Osteocyte (in vitro differentiated cells): Measurements from ENCODE around the gene ACAN. TPM values are rescaled to one million over a fixed set of nuclear protein-coding genes. Genes with fewer than 3 reads are reported as not detected.

Experiments
- DNase-seq: peaks from one replicate; pipeline ENCODE4 v3.0.0; 2021; ENCODE audit warnings: mixed read lengths; ENCODE audit not compliant: unreplicated experiment; ENCODE audit errors: extremely low spot score
- H3K27ac Mint-ChIP-seq: one replicate; pipeline ENCODE4 v1.8.0; 2021; ENCODE audit warnings: mild to moderate bottlenecking, mixed read lengths; ENCODE audit not compliant: unreplicated experiment
- H3K27me3 Mint-ChIP-seq: one replicate; pipeline ENCODE4 v1.8.0; 2021; ENCODE audit warnings: mixed read lengths; ENCODE audit not compliant: unreplicated experiment
- H3K36me3 Mint-ChIP-seq: one replicate; pipeline ENCODE4 v1.8.0; 2021; ENCODE audit warnings: mixed read lengths; ENCODE audit not compliant: unreplicated experiment
- H3K4me1 Mint-ChIP-seq: one replicate; pipeline ENCODE4 v1.8.0; 2021; ENCODE audit warnings: mixed read lengths; ENCODE audit not compliant: unreplicated experiment
- H3K4me3 Mint-ChIP-seq: one replicate; pipeline ENCODE4 v1.8.0; 2021; ENCODE audit warnings: mild to moderate bottlenecking, moderate library complexity, mixed read lengths; ENCODE audit not compliant: unreplicated experiment
- H3K9me3 Mint-ChIP-seq: one replicate; pipeline ENCODE4 v1.8.0; 2021; ENCODE audit warnings: mixed read lengths; ENCODE audit not compliant: unreplicated experiment
- CTCF ChIP-seq: fragments of 200-600 bp; sonication (generic); IDR thresholded peaks from 2 replicates; pipeline ENCODE4 v1.5.0; 2021; ENCODE audit warnings: antibody characterized with exemption, mild to moderate bottlenecking, moderate library complexity
- total RNA-seq: library from RNA; stranded (reverse); gene quantifications from 2 replicates; pipeline ENCODE4 v1.2.1, GENCODE V29; 2021

ACAN gene
- total RNA-seq, 1 donor from 2014 or later, result 11.6 TPM

- Mint-ChIP-seq H3K36me3 (peaks cover 9% of the 10 kb centered on the region), H3K27ac (peak overlapping the region; percentile 80), H3K27me3 (no peaks in the 10 kb centered on the region), H3K4me3 (no peak overlapping the region), H3K9me3 (no peaks in the 10 kb centered on the region), H3K4me1 (peaks cover 47% of the 10 kb centered on the region)
- no peak for TF ChIP-seq CTCF
- DNase-seq, result no peak
Observed at GRCh38 chr15:88900982-88901418, 97.8 kb downstream of the ACAN start.

GRCh38 chr15:88901508-88902220 lies 98.4 kb downstream of the ACAN start:
- Mint-ChIP-seq H3K4me1 (peaks cover 43% of the 10 kb centered on the region), H3K4me3 (no peak overlapping the region), H3K9me3 (no peaks in the 10 kb centered on the region), H3K27me3 (no peaks in the 10 kb centered on the region), H3K36me3 (peaks cover 13% of the 10 kb centered on the region), H3K27ac (peak overlapping the region; percentile 71)
- no peak for DNase-seq
- TF ChIP-seq CTCF, result no peak

- Mint-ChIP-seq H3K4me1 (peaks cover 37% of the 10 kb centered on the region), H3K36me3 (peaks cover 17% of the 10 kb centered on the region), H3K27ac (peak overlapping the region; percentile 71), H3K9me3 (no peaks in the 10 kb centered on the region), H3K27me3 (no peaks in the 10 kb centered on the region), H3K4me3 (no peak overlapping the region)
- TF ChIP-seq CTCF, result no peak
- DNase-seq, result no peak
Observed at GRCh38 chr15:88902221-88902835, 99.1 kb downstream of the ACAN start.

GRCh38 chr15:88902846-88903245 lies 99.6 kb downstream of the ACAN start:
- H3K27me3 Mint-ChIP-seq, result no peaks in the 10 kb centered on the region
- H3K36me3 Mint-ChIP-seq, result peaks cover 17% of the 10 kb centered on the region
- H3K4me1 Mint-ChIP-seq, result peaks cover 31% of the 10 kb centered on the region
- H3K9me3 Mint-ChIP-seq, result no peaks in the 10 kb centered on the region
- no peak for TF ChIP-seq CTCF
- H3K27ac Mint-ChIP-seq, result no peak overlapping the region
- no peak overlapping the region for H3K4me3 Mint-ChIP-seq
- DNase-seq, result no peak

- TF ChIP-seq CTCF, result no peak
- Mint-ChIP-seq H3K4me1 (peaks cover 23% of the 10 kb centered on the region), H3K36me3 (peaks cover 21% of the 10 kb centered on the region), H3K9me3 (no peaks in the 10 kb centered on the region), H3K27ac (no peak overlapping the region), H3K27me3 (no peaks in the 10 kb centered on the region), H3K4me3 (no peak overlapping the region)
- no peak for DNase-seq
Observed at GRCh38 chr15:88904257-88904623, 101.0 kb downstream of the ACAN start.
